IPS-18c (cell line): Measurements from ENCODE around the gene MS4A6A.
"Not testable (repeated sequence)": the region's sequence is repeated elsewhere in the genome, so short reads cannot be mapped to it uniquely, and the experiment has no call there.

ENCODE experiments used
- H3K4me3 ChIP-seq: 2 replicates; pipeline ENCODE4 v1.7.0; 2013; ENCODE audit warnings: low read depth, mild to moderate bottlenecking, low read length, moderate library complexity; ENCODE audit not compliant: insufficient read depth
- H3K9me3 ChIP-seq: one replicate; pipeline ENCODE4 v1.6.1; 2013; ENCODE audit warnings: mild to moderate bottlenecking, low read length, moderate library complexity; ENCODE audit not compliant: control insufficient read depth, insufficient read depth

MS4A6A gene, protein sequence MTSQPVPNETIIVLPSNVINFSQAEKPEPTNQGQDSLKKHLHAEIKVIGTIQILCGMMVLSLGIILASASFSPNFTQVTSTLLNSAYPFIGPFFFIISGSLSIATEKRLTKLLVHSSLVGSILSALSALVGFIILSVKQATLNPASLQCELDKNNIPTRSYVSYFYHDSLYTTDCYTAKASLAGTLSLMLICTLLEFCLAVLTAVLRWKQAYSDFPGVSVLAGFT

DNA sequence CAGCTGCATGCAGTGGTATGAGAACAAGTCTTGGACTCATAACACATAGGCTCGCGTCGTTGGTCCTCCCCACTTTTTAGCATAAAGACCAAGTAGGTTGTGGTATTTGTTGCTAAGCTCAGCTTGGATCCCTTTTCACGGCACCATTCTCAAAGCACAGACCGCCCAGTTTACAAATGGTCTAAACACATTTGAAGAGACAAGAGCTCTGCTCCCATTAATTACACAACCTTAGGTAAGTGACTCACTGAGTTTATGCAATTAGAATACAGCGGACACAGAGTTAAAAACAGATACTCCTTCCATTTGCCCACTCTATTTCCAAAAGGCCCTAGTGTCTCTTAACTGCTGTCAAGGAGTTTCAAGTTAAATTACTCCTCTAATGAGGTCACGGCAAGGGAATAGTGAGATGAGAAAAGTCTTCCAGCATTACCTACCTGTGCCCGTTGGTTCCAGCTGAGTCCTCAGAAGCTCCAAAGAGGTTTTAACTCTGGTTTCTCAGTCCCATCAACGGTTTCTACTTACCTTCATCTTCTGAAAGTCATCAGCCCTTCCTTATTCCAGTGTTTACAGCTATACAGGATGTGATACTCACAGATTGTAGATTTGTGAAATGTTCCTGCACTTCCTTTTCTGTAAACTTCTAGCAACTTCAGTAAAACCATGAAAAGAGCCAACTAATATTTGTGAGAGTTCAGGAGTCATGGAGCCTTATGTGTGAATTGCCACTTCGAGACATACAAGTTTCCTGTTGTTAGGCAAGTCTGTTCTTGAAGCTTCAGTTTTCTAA lies at the start of gene MS4A6A:
Gene MS4A6A, minus strand, starts transcription at position 543 of the 790 bp plus-strand sequence. CDS start 1,356 bp downstream, outside the sequence.
- Histone ChIP-seq H3K4me3 (no peak within 1 kb of the TSS), H3K9me3 (no peaks in the 10 kb centered on the region)

DNA sequence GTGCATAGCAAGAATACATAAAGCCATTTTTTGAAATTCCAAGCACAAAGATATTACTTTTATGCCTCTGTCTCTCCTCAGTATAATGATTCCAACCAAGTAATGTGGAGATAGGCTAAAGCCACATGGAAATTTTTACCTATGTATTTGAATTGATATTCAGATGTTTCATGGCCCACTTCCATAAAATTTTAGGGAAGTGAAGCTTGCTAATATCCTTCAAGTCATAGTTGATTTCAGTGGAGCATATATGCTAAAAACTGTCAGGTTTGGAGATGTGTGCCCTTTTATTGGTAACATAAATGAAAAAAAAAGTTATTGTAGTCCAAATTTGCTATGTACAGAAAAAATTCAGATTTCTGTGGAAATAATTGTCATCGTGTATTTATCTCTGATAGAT lies 47.8 kb upstream of the MS4A6A start:
- Histone ChIP-seq H3K9me3 (no peaks in the 10 kb centered on the region), H3K4me3 (no peak overlapping the region)

DNA sequence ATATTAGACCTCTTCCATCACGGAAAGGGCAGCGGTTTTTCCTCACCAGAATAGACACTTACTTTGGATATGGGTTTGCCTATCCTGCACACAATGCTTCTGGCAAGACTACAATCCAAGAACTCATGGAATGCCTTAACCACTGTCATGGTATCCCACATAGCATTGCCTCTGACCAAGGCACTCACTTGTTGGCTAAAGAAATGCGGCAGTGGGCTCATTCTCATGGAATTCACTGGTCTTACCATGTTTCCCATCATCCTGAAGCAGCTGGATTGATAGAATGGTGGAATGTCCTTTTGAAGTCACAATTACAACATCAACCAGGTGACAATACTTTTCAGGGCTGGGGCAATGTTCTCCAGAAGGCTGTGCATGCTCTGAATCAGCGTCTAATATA lies 39.3 kb upstream of the MS4A6A start:
- H3K4me3 ChIP-seq = no peak overlapping the region
- no peaks in the 10 kb centered on the region for H3K9me3 ChIP-seq

DNA sequence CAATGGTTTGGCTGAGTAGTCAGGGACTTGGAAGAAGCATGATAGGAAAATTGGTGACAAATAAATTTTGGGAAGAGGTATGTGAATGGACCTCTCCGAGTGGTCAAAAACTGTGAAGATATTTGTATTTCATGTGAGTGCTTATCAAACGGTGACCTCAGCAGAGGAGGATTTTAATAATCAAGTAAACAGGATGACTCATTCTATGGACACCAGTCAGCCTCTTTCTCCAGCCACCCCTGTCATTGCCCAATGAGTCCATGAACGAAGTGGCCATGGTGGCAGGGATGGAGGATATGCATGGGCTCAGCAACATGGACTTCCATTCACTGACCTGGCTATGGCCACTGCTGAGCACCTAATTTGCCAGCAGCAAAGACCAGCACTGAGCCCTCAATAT lies 38.8 kb upstream of the MS4A6A start:
- Histone ChIP-seq H3K9me3 (no peaks in the 10 kb centered on the region), H3K4me3 (no peak overlapping the region)

DNA sequence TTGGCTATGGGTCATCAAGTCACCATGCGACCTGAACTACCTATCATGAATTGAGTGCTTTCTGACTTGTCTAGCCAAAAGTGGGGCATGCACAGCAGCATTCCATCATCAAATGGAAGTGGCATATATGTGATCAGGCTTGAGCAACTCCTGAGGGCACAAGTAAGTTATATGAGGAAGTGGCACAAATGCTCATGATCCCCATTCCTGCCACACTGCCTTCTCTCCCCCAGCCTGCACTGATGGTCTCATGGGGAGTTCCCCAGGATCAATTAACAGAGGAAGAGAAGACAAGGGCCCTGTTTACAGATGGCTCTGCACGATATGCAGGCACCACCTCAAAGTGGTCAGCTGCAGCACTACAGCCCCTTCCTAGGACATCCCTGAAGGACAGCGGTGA lies 38.3 kb upstream of the MS4A6A start:
- Histone ChIP-seq H3K4me3 (no peak overlapping the region), H3K9me3 (no peaks in the 10 kb centered on the region)

DNA sequence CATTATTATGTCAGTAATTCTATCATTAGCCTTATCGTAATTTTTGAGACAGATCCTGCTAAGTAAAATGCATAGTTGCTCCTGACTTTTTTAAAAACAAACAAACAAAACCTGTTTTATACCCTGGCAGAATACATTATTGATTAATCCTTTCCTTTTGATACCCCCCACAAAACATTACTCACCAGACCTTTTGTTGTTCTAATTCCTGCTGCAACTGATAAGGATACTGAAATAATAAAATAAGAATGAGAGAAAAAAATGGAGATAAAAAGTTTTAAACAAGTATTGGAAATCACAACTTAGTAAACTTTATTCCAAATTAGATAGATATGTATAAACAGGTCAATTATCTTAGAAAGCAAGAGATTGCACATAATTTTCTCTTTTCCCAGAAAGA lies 31.5 kb upstream of the MS4A6A start:
- H3K9me3 ChIP-seq = no peaks in the 10 kb centered on the region
- no peak overlapping the region for H3K4me3 ChIP-seq

DNA sequence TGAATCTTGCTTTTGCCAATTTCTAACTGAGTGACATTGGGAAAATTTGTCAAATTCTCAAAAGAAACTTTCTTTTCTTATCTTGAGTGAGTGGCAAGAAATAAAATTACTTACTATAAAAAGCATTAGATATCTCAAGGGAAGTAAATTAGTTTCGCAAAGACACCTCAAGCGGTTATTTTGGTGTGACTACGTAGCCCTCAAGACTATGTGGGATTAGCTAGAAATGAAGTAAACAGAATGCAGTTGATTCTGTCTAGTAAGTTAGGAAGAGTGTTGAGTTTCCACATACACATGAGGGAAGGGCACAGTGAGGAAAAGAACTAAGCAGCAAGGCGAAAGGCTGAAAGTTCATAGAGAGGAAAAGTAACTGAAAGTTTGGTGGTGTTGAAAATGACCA lies 28.3 kb upstream of the MS4A6A start:
- Histone ChIP-seq H3K9me3 (no peaks in the 10 kb centered on the region), H3K4me3 (no peak overlapping the region)

- no peaks in the 10 kb centered on the region for H3K9me3 ChIP-seq
- H3K4me3 ChIP-seq = no peak overlapping the region
Measured at GRCh38 chr11:60209977-60210376, 27.1 kb upstream of the MS4A6A start.

GRCh38 chr11:60208951-60209350 lies 26.1 kb upstream of the MS4A6A start:
- H3K4me3 ChIP-seq = no peak overlapping the region
- H3K9me3 ChIP-seq = no peaks in the 10 kb centered on the region

DNA sequence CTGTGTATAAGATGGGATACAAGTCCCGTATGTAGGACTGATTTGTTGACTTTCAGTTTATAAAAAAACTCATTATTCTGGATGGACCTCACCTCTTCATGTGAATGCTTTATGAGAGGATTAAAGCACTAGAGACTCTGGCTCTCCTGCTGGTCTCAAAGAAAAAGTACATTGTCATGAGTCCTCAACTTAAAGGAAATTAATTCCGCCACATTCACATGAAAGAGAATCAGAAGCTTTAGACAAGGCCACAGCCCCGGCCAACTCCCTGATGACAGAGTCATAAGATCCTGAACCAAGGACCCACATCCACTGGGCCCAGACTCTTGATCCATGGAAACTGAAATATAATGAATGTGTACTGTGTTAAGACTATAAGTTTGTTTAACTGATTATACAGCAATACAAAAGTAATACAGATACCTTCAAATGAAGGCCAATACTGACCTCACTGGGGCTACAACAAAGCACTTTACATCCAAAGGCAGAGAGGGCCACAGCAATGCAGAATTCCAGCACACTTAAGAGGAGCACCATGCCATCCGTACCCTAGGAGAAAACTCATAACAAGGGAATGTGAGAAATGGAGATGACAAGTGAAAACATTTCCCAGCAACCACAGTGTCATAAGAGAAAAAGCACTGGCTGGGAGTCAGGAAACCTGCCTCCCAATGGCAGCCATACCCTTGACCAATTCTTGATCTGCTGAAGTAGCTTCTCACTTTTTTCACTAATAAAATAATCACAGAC lies 25.4 kb upstream of the MS4A6A start:
- Histone ChIP-seq H3K9me3 (no peaks in the 10 kb centered on the region), H3K4me3 (no peak overlapping the region)

DNA sequence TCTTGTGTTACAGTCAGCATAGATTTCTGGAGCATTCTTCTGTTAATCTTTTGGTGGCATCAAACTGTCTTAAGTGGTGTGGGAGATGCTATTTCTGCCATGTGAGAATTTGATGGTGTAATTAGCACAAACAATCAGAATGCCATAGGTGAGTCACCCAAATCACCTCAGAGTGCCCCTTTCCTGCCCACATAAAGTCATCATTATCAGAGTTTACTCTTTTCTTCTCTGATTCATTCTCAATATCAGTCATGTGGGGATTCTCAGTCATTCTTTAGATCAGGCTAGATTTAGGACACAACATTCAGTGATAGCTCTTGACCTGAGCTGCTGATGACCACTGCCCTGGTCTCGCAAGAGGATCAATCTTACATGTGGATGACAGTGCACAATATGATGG lies 23.7 kb upstream of the MS4A6A start:
- no peak overlapping the region for H3K4me3 ChIP-seq
- H3K9me3 ChIP-seq = no peaks in the 10 kb centered on the region

GRCh38 chr11:60204922-60205321 lies 22.0 kb upstream of the MS4A6A start:
- H3K9me3 ChIP-seq = no peaks in the 10 kb centered on the region

GRCh38 chr11:60201334-60201733 lies 18.5 kb upstream of the MS4A6A start:
- H3K4me3 ChIP-seq, H3K9me3 ChIP-seq: not testable (repeated sequence)

More at GRCh38 chr11:60204922-60205321, 22.0 kb upstream of the MS4A6A start:
- no peak overlapping the region for H3K4me3 ChIP-seq

GRCh38 chr11:60197442-60197841 lies 14.6 kb upstream of the MS4A6A start:
- H3K4me3 ChIP-seq = no peak overlapping the region
- H3K9me3 ChIP-seq = no peaks in the 10 kb centered on the region

DNA sequence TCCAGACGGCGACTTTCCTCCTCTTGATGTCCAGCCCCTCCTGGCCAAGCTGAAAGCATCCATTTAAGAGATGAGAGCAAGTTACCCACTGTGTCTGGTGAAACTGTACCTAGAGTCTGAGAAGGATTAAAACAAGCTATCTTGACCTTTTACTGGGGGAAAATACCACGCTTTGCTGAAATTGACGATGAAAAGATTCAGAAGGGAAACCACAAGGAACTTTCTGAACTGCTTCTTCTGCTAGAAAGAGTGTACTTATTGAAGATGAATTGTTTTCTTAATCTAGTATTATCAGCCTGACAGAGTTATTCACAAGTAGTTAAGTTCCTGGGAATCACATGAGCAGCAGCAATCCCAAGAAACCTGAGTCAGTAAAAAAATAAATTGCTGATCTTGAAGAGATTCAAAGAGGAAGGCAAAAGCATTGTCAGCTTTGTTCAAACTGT lies 13.1 kb upstream of the MS4A6A start:
- Histone ChIP-seq H3K4me3 (no peak overlapping the region), H3K9me3 (no peaks in the 10 kb centered on the region)

- H3K9me3 ChIP-seq = no peaks in the 10 kb centered on the region
- no peak overlapping the region for H3K4me3 ChIP-seq
Measured at GRCh38 chr11:60194511-60194910, 11.6 kb upstream of the MS4A6A start.

- no peaks in the 10 kb centered on the region for H3K9me3 ChIP-seq
- no peak overlapping the region for H3K4me3 ChIP-seq
Measured at GRCh38 chr11:60193687-60194433, 11.0 kb upstream of the MS4A6A start.
